Inflammatory macrophage (primary cell): ENCODE results near the gene CLCA4.

Source experiments
- DNase-seq, 2 donors: peaks; one replicate each; pipeline ENCODE4 v3.0.0-alpha.2; 2020 to 2022

The CLCA4 gene

GRCh38 chr1:86621286-86621685 is 74.4 kb downstream of the CLCA4 start:
- no peak for DNase-seq
